IgD-negative memory B cell (primary cell): Measurements from ENCODE around the gene FBXW7. TPM values are rescaled to one million over a fixed set of nuclear protein-coding genes. Genes with fewer than 3 reads are reported as not detected.

ENCODE experiments used
- polyA plus RNA-seq: library from polyadenylated mRNA; unstranded; fragments of 300-500 nt; fragmentation: Illumina TruSeq; gene quantifications from one replicate; pipeline ENCODE4 v1.2.3, GENCODE V29; 2021

The FBXW7 gene
- polyA plus RNA-seq, 1 donor from 2014 or later = 39.7 TPM

Other genes starting within 250 kb of the FBXW7 start
- 210 TPM for gene TMEM154, start 143.9 kb upstream of the FBXW7 start, polyA plus RNA-seq
- gene TIGD4, start 243.6 kb upstream of the FBXW7 start, polyA plus RNA-seq = 0.28 TPM
- 18.2 TPM for gene ARFIP1, start 243.9 kb upstream of the FBXW7 start, polyA plus RNA-seq